Measurements from ENCODE around the gene MYL1.

GRCh38 chr2:210309548-210310233, 5.3 kb downstream of the MYL1 start:
- no peak for TF ChIP-seq CTCF (conservative IDR thresholded peaks at IDR 0.05; ENCODE audit: low read length)
- TF ChIP-seq EZH2phosphoT487 (IDR thresholded peaks at IDR 0.05; ENCODE audit: borderline replicate concordance, low read depth, low read length), result no peak
